ENCODE measurements around the gene DRG1.

GRCh38 chr22:31448382-31448781 is 49.0 kb downstream of the DRG1 start:
- no peak for TF ChIP-seq CTCF (IDR thresholded peaks at IDR 0.05)
- TF ChIP-seq EP300 (IDR thresholded peaks at IDR 0.05): no peak
